HG02571 (cell line): ENCODE results near the gene GSTM1.

Experiments used
- ATAC-seq: cut with Tn5 transposase; IDR thresholded peaks from one replicate; pipeline ENCODE4 v1.9.1; 2021; ENCODE audit warnings: mild to moderate bottlenecking, moderate library complexity; ENCODE audit not compliant: unreplicated experiment

Gene GSTM1

GRCh38 chr1:109687641-109688499 is at the start of gene GSTM1:
Gene GSTM1, plus strand, starts transcription at chr1:109687817. Its CDS starts 57 bp downstream, at chr1:109687874.
- no peak for ATAC-seq

GRCh38 chr1:109639063-109639840 is 48.4 kb upstream of the GSTM1 start:
- ATAC-seq = no peak

- ATAC-seq = no peak
Observed at GRCh38 chr1:109639841-109640184, 47.8 kb upstream of the GSTM1 start.

GRCh38 chr1:109640285-109640865 is 47.2 kb upstream of the GSTM1 start:
- peak; percentile 63 for ATAC-seq

GRCh38 chr1:109641078-109641740 is 46.4 kb upstream of the GSTM1 start:
- no peak for ATAC-seq

- ATAC-seq = no peak
Observed at GRCh38 chr1:109641861-109642260, 45.8 kb upstream of the GSTM1 start.

- ATAC-seq = no peak
Observed at GRCh38 chr1:109642626-109643025, 45.0 kb upstream of the GSTM1 start.

- ATAC-seq = peak; percentile 77
Observed at GRCh38 chr1:109643385-109644230, 44.0 kb upstream of the GSTM1 start.

GRCh38 chr1:109644670-109645069 is 42.9 kb upstream of the GSTM1 start:
- ATAC-seq = no peak

- ATAC-seq = no peak
Observed at GRCh38 chr1:109649491-109649914, 38.1 kb upstream of the GSTM1 start.

- no peak for ATAC-seq
Observed at GRCh38 chr1:109650609-109651008, 37.0 kb upstream of the GSTM1 start.

GRCh38 chr1:109652402-109652801 is 35.2 kb upstream of the GSTM1 start:
- ATAC-seq = no peak

- no peak for ATAC-seq
Observed at GRCh38 chr1:109653306-109653705, 34.3 kb upstream of the GSTM1 start.

- ATAC-seq = no peak
Observed at GRCh38 chr1:109654519-109654918, 33.1 kb upstream of the GSTM1 start.

GRCh38 chr1:109655615-109656519 is 31.8 kb upstream of the GSTM1 start, which contains the start of gene GSTM4:
Gene GSTM4, plus strand, starts transcription at chr1:109656099. Its CDS starts 291 bp downstream, at chr1:109656390.
- ATAC-seq = peak; percentile 86

- no peak for ATAC-seq
Observed at GRCh38 chr1:109657395-109657794, 30.2 kb upstream of the GSTM1 start.

GRCh38 chr1:109657970-109658369 is 29.6 kb upstream of the GSTM1 start:
- no peak for ATAC-seq

GRCh38 chr1:109658533-109659042 is 29.0 kb upstream of the GSTM1 start:
- no peak for ATAC-seq

- no peak for ATAC-seq
Observed at GRCh38 chr1:109659145-109659544, 28.5 kb upstream of the GSTM1 start.
